Activated CD4-positive, alpha-beta T cell treated with anti-CD3 and anti-CD28 coated beads for 36 hours (primary cell): Measurements from ENCODE around the gene CISD3. TPM values are rescaled to one million over a fixed set of nuclear protein-coding genes. Genes with fewer than 3 reads are reported as not detected.

Experiments
- ATAC-seq: fragments of 200-7000 bp; cut with Tn5 transposase; one replicate; pipeline ENCODE4 v1.10.0; 2021; ENCODE audit warnings: mild to moderate bottlenecking, moderate library complexity
- CTCF ChIA-PET: fragments of 350-600 bp; sonication (Branson Sonifier 250); formaldehyde crosslinking; loops from one replicate; lab custom pipeline; 2021; ENCODE audit warnings: antibody characterized with exemption; lab: Charles Lee
- POLR2A ChIA-PET: fragments of 350-600 bp; sonication (Branson Sonifier 250); formaldehyde crosslinking; loops from one replicate; lab custom pipeline; 2021; ENCODE audit warnings: antibody characterized with exemption, inconsistent platforms; lab: Charles Lee
- DNase-seq: peaks from one replicate; pipeline ENCODE4 v3.0.0-alpha.2; 2020
- H3K27ac Mint-ChIP-seq: one replicate; pipeline ENCODE4 v1.8.0; 2021; ENCODE audit warnings: mixed read lengths
- H3K27me3 Mint-ChIP-seq: one replicate; pipeline ENCODE4 v1.8.0; 2021; ENCODE audit warnings: mixed read lengths
- H3K36me3 Mint-ChIP-seq: one replicate; pipeline ENCODE4 v1.8.0; 2021; ENCODE audit warnings: low read depth, mixed read lengths
- H3K4me1 Mint-ChIP-seq: one replicate; pipeline ENCODE4 v1.8.0; 2021; ENCODE audit warnings: mixed read lengths
- H3K4me3 Mint-ChIP-seq: one replicate; pipeline ENCODE4 v1.8.0; 2021; ENCODE audit warnings: mild to moderate bottlenecking, moderate library complexity, mixed read lengths
- H3K9me3 Mint-ChIP-seq: one replicate; pipeline ENCODE4 v1.8.0; 2021; ENCODE audit warnings: low read depth, mixed read lengths
- intact Hi-C, 2 experiments: fragments of 100-400 bp; cut with DNase I in 1 of 2; cut with micrococcal nuclease in 1 of 2; formaldehyde crosslinking; loops; one replicate each; pipeline versions ENCODE4 v1.14.2 to v1.15.1; 2022 to 2024; cut with DNase I, micrococcal nuclease
- total RNA-seq, 2 experiments: library from RNA; stranded (reverse); gene quantifications; one replicate each; pipeline ENCODE4 v1.2.3, GENCODE V29; 2021

Gene CISD3
- total RNA-seq, 2 experiments from 2014 or later: 49.4 to 58.6 TPM

DNA sequence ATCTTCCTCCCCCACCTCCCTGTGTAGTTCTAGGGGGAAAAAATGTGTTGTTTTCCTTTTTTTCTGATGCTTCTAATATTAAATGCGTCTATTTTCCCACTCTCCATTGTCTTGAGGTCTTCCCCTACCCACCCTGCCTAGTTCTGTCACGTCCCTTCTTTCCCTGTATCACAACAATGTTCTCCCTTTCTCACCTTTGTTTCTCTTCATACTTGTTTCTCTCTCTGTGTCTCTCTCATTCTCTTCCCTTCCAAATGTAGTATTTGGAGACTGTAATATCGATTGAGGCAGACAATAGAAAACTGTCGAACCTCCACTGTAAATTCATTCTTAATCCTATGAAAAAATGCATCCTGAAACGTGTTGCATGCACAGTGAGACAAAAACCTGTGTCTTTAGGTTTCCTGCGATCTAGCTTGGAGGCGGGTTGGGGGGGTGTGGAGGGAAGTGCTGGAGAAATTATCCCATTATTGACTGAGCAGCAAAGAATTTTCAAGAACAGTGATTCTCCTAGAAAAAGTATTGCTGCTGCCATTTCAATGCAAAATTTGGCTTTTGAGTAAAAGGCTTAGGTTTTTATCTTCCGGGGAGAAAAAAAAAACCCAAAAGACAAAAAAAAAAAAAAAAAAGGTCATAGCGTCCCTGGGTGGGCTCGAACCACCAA lies 21.1 kb downstream of the CISD3 start:
- DNase-seq: no peak
- ATAC-seq: no peak
- Mint-ChIP-seq H3K27me3 (peaks cover 30% of the 10 kb centered on the region), H3K4me3 (peak overlapping the region; percentile 93), H3K36me3 (peaks cover 27% of the 10 kb centered on the region), H3K27ac (peak overlapping the region; percentile 99), H3K9me3 (no peaks in the 10 kb centered on the region), H3K4me1 (peaks cover 46% of the 10 kb centered on the region)
- ChIA-PET POLR2A (interaction anchor here (0.7 to 1.5 kb wide), 5 partner anchors 13 to 102 kb away, joined by 3 to 4 read pairs (median 3); partner anchors contain the start of gene RPL23), CTCF (interaction anchor here (0.7 to 2.8 kb wide), 9 partner anchors 16 to 192 kb away, joined by 3 to 20 read pairs (median 5); partner anchors contain the start of gene EPOP)
- intact Hi-C loops: loop anchor here in 1 of 2 experiments (1.0 to 5.0 kb wide), 5 partner anchors 16 to 403 kb away; partner anchors contain the start of genes LASP1 and RPL23

GRCh38 chr17:38751808-38752307 lies 21.7 kb downstream of the CISD3 start:
- DNase-seq (peak; percentile 92), ATAC-seq (peak; percentile 20)
- Mint-ChIP-seq H3K4me3 (peak overlapping the region; percentile 93), H3K9me3 (no peaks in the 10 kb centered on the region), H3K36me3 (peaks cover 30% of the 10 kb centered on the region), H3K27me3 (peaks cover 24% of the 10 kb centered on the region), H3K4me1 (peaks cover 44% of the 10 kb centered on the region), H3K27ac (peak overlapping the region; percentile 99)
- intact Hi-C loops: loop anchor here (1.0 to 5.0 kb wide), 19 partner anchors 17 to 649 kb away; partner anchors contain the start of genes PIP4K2B (in 2 of the 2), RPL23 (in 2 of the 2), CISD3 (in 1 of the 2) and CWC25 (in 1 of the 2)
- POLR2A ChIA-PET: interaction anchor here (0.8 to 1.5 kb wide), 6 partner anchors 12 to 102 kb away, joined by 3 to 5 read pairs (median 4); partner anchors contain the start of gene RPL23
- CTCF ChIA-PET: interaction anchor here (0.6 to 2.8 kb wide), 13 partner anchors 15 to 413 kb away, joined by 3 to 20 read pairs (median 4); partner anchors contain the start of gene EPOP

GRCh38 chr17:38752308-38753070 lies 22.3 kb downstream of the CISD3 start, which contains the start of gene PSMB3:
PSMB3 (plus strand) TSS chr17:38752741; CDS start chr17:38752827, 86 bp downstream.
- intact Hi-C loops: loop anchor here (1.0 to 5.0 kb wide), 17 partner anchors 22 to 648 kb away; partner anchors contain the start of genes PIP4K2B (in 2 of the 2), RPL23 (in 2 of the 2), CISD3 (in 1 of the 2) and CWC25 (in 1 of the 2)
- CTCF ChIA-PET: interaction anchor here (0.6 to 2.8 kb wide), 13 partner anchors 16 to 412 kb away, joined by 3 to 20 read pairs (median 4); partner anchors contain the start of gene EPOP

DNA sequence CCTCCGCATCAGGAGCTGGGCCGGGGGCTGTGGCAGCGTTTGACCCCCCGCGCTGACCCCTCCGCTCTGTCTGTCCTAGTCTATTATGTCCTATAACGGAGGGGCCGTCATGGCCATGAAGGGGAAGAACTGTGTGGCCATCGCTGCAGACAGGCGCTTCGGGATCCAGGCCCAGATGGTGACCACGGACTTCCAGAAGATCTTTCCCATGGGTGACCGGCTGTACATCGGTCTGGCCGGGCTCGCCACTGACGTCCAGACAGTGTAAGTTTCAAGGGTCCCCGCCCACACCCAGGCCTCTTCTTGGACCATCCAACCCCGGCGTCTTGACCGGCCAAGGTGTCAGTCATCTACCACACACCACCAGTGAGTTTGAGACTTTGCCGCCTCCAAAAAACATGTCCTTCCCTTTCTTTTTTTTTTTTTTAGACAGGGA lies 22.9 kb downstream of the CISD3 start:
- ChIA-PET POLR2A (no interaction called here), CTCF (interaction anchor here (1.3 to 1.5 kb wide), 3 partner anchors 18 to 46 kb away, joined by 5 to 6 read pairs (median 6); no protein-coding TSS in a partner anchor)
- Mint-ChIP-seq H3K9me3 (no peaks in the 10 kb centered on the region), H3K36me3 (peaks cover 33% of the 10 kb centered on the region), H3K4me3 (peak overlapping the region; percentile 93), H3K27ac (peak overlapping the region; percentile 99), H3K4me1 (peaks cover 43% of the 10 kb centered on the region), H3K27me3 (peaks cover 21% of the 10 kb centered on the region)
- intact Hi-C loops: loop anchor here (2.0 to 5.0 kb wide), 6 partner anchors 46 to 648 kb away; partner anchors contain the start of genes FBXL20 (in 1 of the 2), LASP1 (in 1 of the 2), PIP4K2B (in 1 of the 2) and RPL23 (in 1 of the 2)
- no peak for DNase-seq
- no peak for ATAC-seq

More at GRCh38 chr17:38752308-38753070, 22.3 kb downstream of the CISD3 start, which contains the start of gene PSMB3:
- Mint-ChIP-seq H3K9me3 (no peaks in the 10 kb centered on the region), H3K27ac (peak within 1 kb of the TSS; percentile 99), H3K4me3 (peak within 1 kb of the TSS; percentile 93), H3K36me3 (peaks cover 30% of the 10 kb centered on the region), H3K4me1 (peaks cover 43% of the 10 kb centered on the region), H3K27me3 (peaks cover 23% of the 10 kb centered on the region)
- peak; percentile 95 for ATAC-seq
- peak; percentile 99 for DNase-seq
- POLR2A ChIA-PET: interaction anchor here (0.8 to 1.5 kb wide), 6 partner anchors 12 to 101 kb away, joined by 3 to 5 read pairs (median 4); partner anchors contain the start of gene RPL23

GRCh38 chr17:38761612-38762011 lies 31.5 kb downstream of the CISD3 start:
- ATAC-seq: peak; percentile 91
- ChIA-PET POLR2A (no interaction called here), CTCF (interaction anchor here (0.7 to 1.6 kb wide), 7 partner anchors 13 to 403 kb away, joined by 3 to 6 read pairs (median 4); no protein-coding TSS in a partner anchor)
- Mint-ChIP-seq H3K27me3 (no peaks in the 10 kb centered on the region), H3K27ac (peak overlapping the region; percentile 34), H3K9me3 (no peaks in the 10 kb centered on the region), H3K36me3 (peaks cover 62% of the 10 kb centered on the region), H3K4me1 (peaks cover 4% of the 10 kb centered on the region), H3K4me3 (no peak overlapping the region)
- DNase-seq: peak; percentile 71
- intact Hi-C loops: no loop called here

- DNase-seq (no peak), ATAC-seq (no peak)
- Mint-ChIP-seq H3K9me3 (no peaks in the 10 kb centered on the region), H3K4me3 (no peak overlapping the region), H3K4me1 (peaks cover 4% of the 10 kb centered on the region), H3K36me3 (peaks cover 68% of the 10 kb centered on the region), H3K27me3 (no peaks in the 10 kb centered on the region), H3K27ac (no peak overlapping the region)
- ChIA-PET CTCF (interaction anchor here (0.6 to 1.6 kb wide), 8 partner anchors 13 to 402 kb away, joined by 3 to 6 read pairs (median 4); no protein-coding TSS in a partner anchor), POLR2A (no interaction called here)
- intact Hi-C loops: no loop called here
Measured at GRCh38 chr17:38762231-38762630, 32.1 kb downstream of the CISD3 start.

- intact Hi-C loops: no loop called here
- H3K4me3 Mint-ChIP-seq: no peak overlapping the region
- no peaks in the 10 kb centered on the region for H3K27me3 Mint-ChIP-seq
- ChIA-PET CTCF (no interaction called here), POLR2A (no interaction called here)
- ATAC-seq: no peak
- H3K4me1 Mint-ChIP-seq: peaks cover 3% of the 10 kb centered on the region
- no peaks in the 10 kb centered on the region for H3K9me3 Mint-ChIP-seq
- H3K27ac Mint-ChIP-seq: peak overlapping the region; percentile 10
- no peak for DNase-seq
- peaks cover 61% of the 10 kb centered on the region for H3K36me3 Mint-ChIP-seq
Measured at GRCh38 chr17:38766341-38766740, 36.2 kb downstream of the CISD3 start.

- intact Hi-C loops: no loop called here
- ChIA-PET CTCF (no interaction called here), POLR2A (interaction anchor here (0.6 kb wide), 1 partner anchor 575 kb away, joined by 3 read pairs; no protein-coding TSS in a partner anchor)
- Mint-ChIP-seq H3K4me3 (no peak overlapping the region), H3K27ac (no peak overlapping the region), H3K36me3 (peaks cover 56% of the 10 kb centered on the region), H3K4me1 (no peaks in the 10 kb centered on the region), H3K27me3 (no peaks in the 10 kb centered on the region), H3K9me3 (no peaks in the 10 kb centered on the region)
- DNase-seq (no peak), ATAC-seq (no peak)
Measured at GRCh38 chr17:38768417-38768816, 38.3 kb downstream of the CISD3 start.

- Mint-ChIP-seq H3K36me3 (peaks cover 35% of the 10 kb centered on the region), H3K27ac (no peak overlapping the region), H3K27me3 (no peaks in the 10 kb centered on the region), H3K9me3 (no peaks in the 10 kb centered on the region), H3K4me3 (no peak overlapping the region), H3K4me1 (no peaks in the 10 kb centered on the region)
- DNase-seq: no peak
- POLR2A ChIA-PET: no interaction called here
- CTCF ChIA-PET: no interaction called here
- no peak for ATAC-seq
- intact Hi-C loops: no loop called here
Measured at GRCh38 chr17:38773258-38773657, 43.1 kb downstream of the CISD3 start.

DNA sequence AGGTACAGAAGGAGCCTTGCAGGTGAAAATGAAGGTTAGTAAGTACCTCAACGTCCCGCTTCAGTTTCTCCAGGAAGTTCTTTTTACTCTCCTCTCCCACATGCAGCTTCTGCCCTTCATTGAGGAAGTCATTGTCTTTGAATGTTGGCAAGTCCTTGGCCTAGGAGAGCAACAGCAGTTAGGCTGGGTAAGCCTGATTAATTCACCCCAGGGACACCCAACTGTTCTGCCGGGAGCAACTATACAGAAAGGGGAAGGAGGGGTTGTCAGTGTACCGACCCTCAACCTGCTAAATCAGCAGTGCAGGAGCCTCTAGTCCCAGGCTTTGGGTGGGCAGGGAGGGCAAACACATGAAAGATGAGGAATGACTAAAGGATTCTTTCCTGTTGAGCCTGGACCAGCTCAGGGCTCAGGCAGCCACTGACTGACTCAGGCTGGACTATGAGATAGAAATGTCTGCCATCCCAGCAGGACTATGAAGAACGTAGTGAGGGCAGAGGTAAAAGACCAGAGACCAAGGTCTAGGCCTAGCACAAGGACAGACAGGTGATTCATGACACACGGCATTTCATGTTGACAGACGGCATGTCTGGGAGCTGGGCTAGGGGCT lies 47.6 kb downstream of the CISD3 start:
- no peak for ATAC-seq
- no peaks in the 10 kb centered on the region for H3K9me3 Mint-ChIP-seq
- no peak overlapping the region for H3K4me3 Mint-ChIP-seq
- no peaks in the 10 kb centered on the region for H3K27me3 Mint-ChIP-seq
- H3K27ac Mint-ChIP-seq: no peak overlapping the region
- no peaks in the 10 kb centered on the region for H3K4me1 Mint-ChIP-seq
- intact Hi-C loops: no loop called here
- DNase-seq: no peak
- H3K36me3 Mint-ChIP-seq: peaks cover 36% of the 10 kb centered on the region
- ChIA-PET CTCF (interaction anchor here (1.1 kb wide), 1 partner anchor 20 kb away, joined by 3 read pairs; no protein-coding TSS in a partner anchor), POLR2A (no interaction called here)
